GM12878 (cell line): ENCODE measurements around the gene LRBA. TPM values are rescaled to one million over a fixed set of nuclear protein-coding genes. Genes with fewer than 3 reads are reported as not detected.

Experiments used
- ATAC-seq: fragments of 200-7000 bp; cut with Tn5 transposase; 3 replicates; pipeline ENCODE4 v1.9.1; 2020; ENCODE audit warnings: mild to moderate bottlenecking, moderate library complexity
- BruUV-seq: library from RNA; stranded (reverse); fragments of 400-500 nt; replicated peaks from 2 replicates; lab custom pipeline; 2021; lab: Mats Ljungman, UMichigan
- CTCF ChIA-PET: fragments of 300-600 bp; sonication (Branson Sonifier 250); formaldehyde crosslinking; extraction: SDS; loops from one replicate; lab custom pipeline; 2021; ENCODE audit warnings: inconsistent platforms; lab: Yijun Ruan, JAX
- POLR2A ChIA-PET: fragments of 350-600 bp; formaldehyde crosslinking; extraction: SDS; loops from one replicate; lab custom pipeline; 2021; ENCODE audit warnings: inconsistent platforms; lab: Charles Lee
- RAD21 ChIA-PET: fragments of 300-600 bp; sonication (Branson Sonifier 250); formaldehyde crosslinking; loops from one replicate; lab custom pipeline; 2023; ENCODE audit warnings: antibody characterized with exemption; ENCODE audit not compliant: unreplicated experiment; lab: Charles Lee
- SMC1A ChIA-PET: fragments of 300-600 bp; sonication (Branson Sonifier 250); formaldehyde crosslinking; loops from one replicate; lab custom pipeline; 2023; ENCODE audit not compliant: unreplicated experiment, uncharacterized antibody; lab: Charles Lee
- DNase-seq: peaks from one replicate; pipeline ENCODE4 v3.0.0-alpha.2; 2011; ENCODE audit warnings: low read depth, low spot score
- FAIRE-seq: peaks from 3 replicates; lab custom pipeline; 2011; peaks lifted over from hg19 to GRCh38; lab: Jason Lieb, UNC
- H2AFZ ChIP-seq: 2 replicates; pipeline ENCODE4 v1.6.0; 2011; ENCODE audit warnings: low read depth, low read length, control low read depth; ENCODE audit not compliant: control insufficient read depth
- H3K27ac ChIP-seq: 2 replicates; pipeline ENCODE4 v1.5.1; 2011; ENCODE audit warnings: control low read depth; ENCODE audit not compliant: control insufficient read depth, insufficient read depth
- H3K27me3 ChIP-seq, 2 experiments: replicated peaks in 1 of 2; 2 replicates each; pipeline versions ENCODE4 v1.6.0 to v1.6.1; 2011; ENCODE audit warnings: low read length in 1 of 2; ENCODE audit not compliant: control insufficient read depth in 2 of 2, insufficient read depth in 2 of 2
- H3K36me3 ChIP-seq, 2 experiments: 2 replicates each; pipeline ENCODE4 v1.5.1; 2011; ENCODE audit warnings: low read length in 1 of 2; ENCODE audit not compliant: control insufficient read depth in 2 of 2, insufficient read depth in 2 of 2
- H3K4me1 ChIP-seq: 2 replicates; pipeline ENCODE4 v1.6.1; 2011; ENCODE audit warnings: mild to moderate bottlenecking, low read length, moderate library complexity, mixed read lengths; ENCODE audit not compliant: control insufficient read depth, insufficient read depth
- H3K4me2 ChIP-seq: 2 replicates; pipeline ENCODE4 v1.6.0; 2011; ENCODE audit warnings: control low read depth; ENCODE audit not compliant: control insufficient read depth, insufficient read depth
- H3K4me3 ChIP-seq: fragments of 200-600 bp; sonication (generic); 2 replicates; pipeline ENCODE4 v1.5.1; 2016
- H3K79me2 ChIP-seq: 2 replicates; pipeline ENCODE4 v1.6.0; 2011; ENCODE audit warnings: low read length; ENCODE audit not compliant: control insufficient read depth, insufficient read depth
- H3K9ac ChIP-seq: 2 replicates; pipeline ENCODE4 v1.8.0; 2011; ENCODE audit warnings: low read length, control low read depth, mixed read lengths; ENCODE audit not compliant: control insufficient read depth, insufficient read depth
- H3K9me3 ChIP-seq: replicated peaks from 3 replicates; pipeline ENCODE4 v1.5.1; 2011; ENCODE audit warnings: mild to moderate bottlenecking, low read length; ENCODE audit not compliant: control insufficient read depth, insufficient read depth
- H4K20me1 ChIP-seq: 2 replicates; pipeline ENCODE4 v1.6.0; 2011; ENCODE audit not compliant: control insufficient read depth, insufficient read depth
- BMI1 ChIP-seq: fragments of 450-650 bp; IDR thresholded peaks from 2 replicates; pipeline ENCODE4 v1.6.1; 2016; ENCODE audit warnings: mild to moderate bottlenecking, moderate library complexity, borderline replicate concordance
- CBX5 ChIP-seq: sonication (generic); IDR thresholded peaks from 2 replicates; pipeline ENCODE4 v1.6.1; 2016; ENCODE audit warnings: low read depth, moderate library complexity, mild to moderate bottlenecking, inconsistent platforms
- IKZF1 ChIP-seq: fragments of 450-650 bp; conservative IDR thresholded peaks from 2 replicates; pipeline ENCODE4 v1.6.1; 2017; ENCODE audit warnings: antibody characterized with exemption, mild to moderate bottlenecking
- NBN ChIP-seq: fragments of 450-650 bp; IDR thresholded peaks from 2 replicates; pipeline ENCODE4 v1.6.1; 2016
- PAX8 ChIP-seq: fragments of 450-650 bp; IDR thresholded peaks from 2 replicates; pipeline ENCODE4 v1.6.1; 2017; ENCODE audit warnings: mild to moderate bottlenecking, moderate library complexity
- RUNX3 ChIP-seq: IDR thresholded peaks from 2 replicates; pipeline ENCODE4 v1.6.1; 2012; ENCODE audit warnings: low read length, inconsistent platforms
- STAT3 ChIP-seq: IDR thresholded peaks from 2 replicates; pipeline ENCODE4 v1.6.1; 2011; ENCODE audit warnings: low read depth, low read length, improper control_type of control experiment
- WGBS: methylation state at CpG from one replicate; pipeline ENCODE4 v1.1.6; 2016; ENCODE audit warnings: low lambda C conversion rate; ENCODE audit not compliant: insufficient replicate concordance, insufficient coverage; ENCODE audit errors: missing lambda C conversion rate; 5-methylcytosine and 5-hydroxymethylcytosine counted together
- in situ Hi-C: fragments of 300-500 bp; cut with MboI; formaldehyde crosslinking; loops from 9 replicates; pipeline ENCODE4 v1.14.3; 2018; ENCODE audit warnings: mixed read lengths
- intact Hi-C: fragments of 100-400 bp; cut with micrococcal nuclease; formaldehyde crosslinking; loops from one replicate; pipeline ENCODE4 v1.14.2; 2022; ENCODE audit not compliant: unreplicated experiment
- polyA plus RNA-seq, 11 experiments: library from polyadenylated mRNA; depleted of rRNA in 4 of 11; unstranded in 6 of 11; stranded (reverse) in 5 of 11; fragments of >200 nt; fragmentation: Nextera tagmentation in 4 of 11; fragmentation: Illumina TruSeq in 1 of 11; extraction: Ambion mirVana in 4 of 11; extraction: Trizol in 1 of 11; gene quantifications; 1 replicate in 1 of 11; 2 replicates in 10 of 11; pipeline versions ENCODE4 v1.2.1 to v1.2.3, GENCODE V29; 2011 to 2016; ENCODE audit warnings: inconsistent platforms in 2 of 11, missing spikeins in 2 of 11, low read depth in 1 of 11
- total RNA-seq, 4 experiments: library from RNA; depleted of rRNA in 3 of 4; stranded (reverse); fragments of >200 nt in 3 of 4; fragmentation: Illumina TruSeq in 1 of 4; extraction: Trizol in 1 of 4; gene quantifications; 2 replicates each; pipeline versions ENCODE4 v1.2.1 to v1.2.3, GENCODE V29; 2013 to 2021
- TF ChIP-seq, protein P1 (sequence below): IDR thresholded peaks from 2 replicates; pipeline ENCODE4 v1.6.1; 2012; ENCODE audit warnings: low read depth, low read length, improper control_type of control experiment
- TF ChIP-seq, protein P2 (sequence below): IDR thresholded peaks from 2 replicates; pipeline ENCODE4 v1.6.1; 2011; ENCODE audit warnings: low read depth, mild to moderate bottlenecking, low read length, moderate library complexity, borderline replicate concordance; ENCODE audit errors: extremely low read depth

LRBA gene
- total and polyA plus RNA-seq, 10 of the 15 experiments (the other 5 are each of a cell fraction or from before 2014, with no cell fraction given): 20.3 to 93.4 (median 55.0) TPM

DNA sequence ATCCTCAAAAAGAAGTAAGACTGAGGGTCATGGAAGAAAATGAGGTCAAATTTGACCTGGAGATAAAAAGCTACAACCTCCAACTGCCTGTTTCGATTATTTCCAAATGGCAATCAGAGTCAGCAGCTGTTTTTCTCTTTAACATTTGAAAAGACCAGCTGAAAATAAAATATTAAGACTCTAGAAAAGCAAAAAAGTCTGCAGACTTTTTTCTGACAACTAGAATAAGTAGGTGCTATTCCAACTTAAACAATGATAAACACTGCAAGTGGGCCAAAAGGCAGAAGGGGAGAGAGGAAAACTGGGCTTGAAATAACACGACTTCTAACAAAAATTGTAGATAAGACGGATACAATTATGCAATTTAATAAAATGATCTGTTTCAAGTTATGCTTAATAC is 110.4 kb downstream of the LRBA start:
- Histone ChIP-seq H3K79me2 (no peaks in the 10 kb centered on the region), H3K27me3 (no peaks in the 10 kb centered on the region), H3K4me1 (no peaks in the 10 kb centered on the region), H4K20me1 (no peaks in the 10 kb centered on the region), H3K27ac (no peak overlapping the region), H3K9ac (no peak overlapping the region), H3K36me3 (peaks cover 1 to 10% of the 10 kb centered on the region in 2 experiments; a peak in 3 of 4 replicates), H3K9me3 (peaks cover 4% of the 10 kb centered on the region; the same call in 2 of the 3 replicates), H3K4me2 (no peak overlapping the region), H2AFZ (no peak overlapping the region), H3K4me3 (no peak overlapping the region)
- SMC1A ChIA-PET: interaction anchor here (1.2 to 3.5 kb wide), 2 partner anchors 10 to 58 kb away, joined by 3 to 12 read pairs; no protein-coding TSS in a partner anchor
- in situ Hi-C loops: no loop called here
- ATAC-seq (no peak), DNase-seq (no peak), FAIRE-seq (no peak)
- CTCF ChIA-PET: interaction anchor here (0.6 to 2.1 kb wide), 3 partner anchors 38 to 187 kb away, joined by 3 to 6 read pairs (median 4); no protein-coding TSS in a partner anchor
- no TSS peak for BruUV-seq
- intact Hi-C loops: no loop called here
- RAD21 ChIA-PET: no interaction called here
- 98% methylated on average over 3 of the region's 3 CpGs for WGBS
- POLR2A ChIA-PET: no interaction called here
- no peak for TF ChIP-seq NBN
- no peak for TF ChIP-seq IKZF1
- no peak for TF ChIP-seq STAT3
- no peak for TF ChIP-seq BMI1
- no peak for TF ChIP-seq RUNX3
- TF ChIP-seq, protein P1, sequence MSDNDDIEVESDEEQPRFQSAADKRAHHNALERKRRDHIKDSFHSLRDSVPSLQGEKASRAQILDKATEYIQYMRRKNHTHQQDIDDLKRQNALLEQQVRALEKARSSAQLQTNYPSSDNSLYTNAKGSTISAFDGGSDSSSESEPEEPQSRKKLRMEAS: no peak
- no peak for TF ChIP-seq PAX8
- TF ChIP-seq, protein P2, sequence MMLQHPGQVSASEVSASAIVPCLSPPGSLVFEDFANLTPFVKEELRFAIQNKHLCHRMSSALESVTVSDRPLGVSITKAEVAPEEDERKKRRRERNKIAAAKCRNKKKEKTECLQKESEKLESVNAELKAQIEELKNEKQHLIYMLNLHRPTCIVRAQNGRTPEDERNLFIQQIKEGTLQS: no peak
- TF ChIP-seq CBX5: no peak
